ENCODE measurements around the gene NIPAL3. TPM values are rescaled to one million over a fixed set of nuclear protein-coding genes. Genes with fewer than 3 reads are reported as not detected.
"Not testable (repeated sequence)": the region's sequence is repeated elsewhere in the genome, so short reads cannot be mapped to it uniquely, and the experiment has no call there.

NIPAL3 gene
- total RNA-seq, 1 experiment from 2014 or later = 55.8 TPM

- ChIA-PET CTCF (interaction anchor here (0.6 to 1.1 kb wide), 3 partner anchors 285 to 618 kb away, joined by 3 read pairs; no protein-coding TSS in a partner anchor), POLR2A (no interaction called here)
- H3K27me3 Mint-ChIP-seq (ENCODE audit: insufficient read depth, unreplicated experiment) = no peaks in the 10 kb centered on the region
- BruUV-seq (replicated peaks) = no TSS peak
- H3K9me3 Mint-ChIP-seq (ENCODE audit: unreplicated experiment) = no peaks in the 10 kb centered on the region
- no peak overlapping the region for H3K4me3 Mint-ChIP-seq (ENCODE audit: unreplicated experiment)
- no peaks in the 10 kb centered on the region for H3K4me1 Mint-ChIP-seq (ENCODE audit: insufficient read depth, unreplicated experiment)
- TF ChIP-seq, protein P1, sequence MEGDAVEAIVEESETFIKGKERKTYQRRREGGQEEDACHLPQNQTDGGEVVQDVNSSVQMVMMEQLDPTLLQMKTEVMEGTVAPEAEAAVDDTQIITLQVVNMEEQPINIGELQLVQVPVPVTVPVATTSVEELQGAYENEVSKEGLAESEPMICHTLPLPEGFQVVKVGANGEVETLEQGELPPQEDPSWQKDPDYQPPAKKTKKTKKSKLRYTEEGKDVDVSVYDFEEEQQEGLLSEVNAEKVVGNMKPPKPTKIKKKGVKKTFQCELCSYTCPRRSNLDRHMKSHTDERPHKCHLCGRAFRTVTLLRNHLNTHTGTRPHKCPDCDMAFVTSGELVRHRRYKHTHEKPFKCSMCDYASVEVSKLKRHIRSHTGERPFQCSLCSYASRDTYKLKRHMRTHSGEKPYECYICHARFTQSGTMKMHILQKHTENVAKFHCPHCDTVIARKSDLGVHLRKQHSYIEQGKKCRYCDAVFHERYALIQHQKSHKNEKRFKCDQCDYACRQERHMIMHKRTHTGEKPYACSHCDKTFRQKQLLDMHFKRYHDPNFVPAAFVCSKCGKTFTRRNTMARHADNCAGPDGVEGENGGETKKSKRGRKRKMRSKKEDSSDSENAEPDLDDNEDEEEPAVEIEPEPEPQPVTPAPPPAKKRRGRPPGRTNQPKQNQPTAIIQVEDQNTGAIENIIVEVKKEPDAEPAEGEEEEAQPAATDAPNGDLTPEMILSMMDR (IDR thresholded peaks at IDR 0.05; ENCODE audit: unreplicated experiment) = no peak
- no peaks in the 10 kb centered on the region for H3K36me3 Mint-ChIP-seq (ENCODE audit: insufficient read depth, unreplicated experiment)
- no peak overlapping the region for H3K27ac Mint-ChIP-seq (ENCODE audit: low read depth, unreplicated experiment)
- DNase-seq (ENCODE audit: unreplicated experiment) = no peak
- intact Hi-C loops (cut with micrococcal nuclease) = no loop called here
Measured at GRCh38 chr1:24484199-24484598, 68.6 kb downstream of the NIPAL3 start.

- Mint-ChIP-seq H3K27ac (ENCODE audit: low read depth, unreplicated experiment) (no peak overlapping the region), H3K9me3 (ENCODE audit: unreplicated experiment) (no peaks in the 10 kb centered on the region), H3K36me3 (ENCODE audit: insufficient read depth, unreplicated experiment) (no peaks in the 10 kb centered on the region), H3K27me3 (ENCODE audit: insufficient read depth, unreplicated experiment) (peaks cover 5% of the 10 kb centered on the region), H3K4me3 (ENCODE audit: unreplicated experiment) (no peak overlapping the region), H3K4me1 (ENCODE audit: insufficient read depth, unreplicated experiment) (no peaks in the 10 kb centered on the region)
- POLR2A ChIA-PET = interaction anchor here (0.7 to 1.3 kb wide), 2 partner anchors 11 to 24 kb away, joined by 4 read pairs; no protein-coding TSS in a partner anchor
- intact Hi-C loops (cut with micrococcal nuclease) = no loop called here
- TF ChIP-seq, protein P1 (IDR thresholded peaks at IDR 0.05; ENCODE audit: unreplicated experiment) = no peak
- no TSS peak for BruUV-seq (replicated peaks)
- CTCF ChIA-PET = interaction anchor here (0.8 to 1.1 kb wide), 2 partner anchors 98 to 101 kb away, joined by 3 to 5 read pairs; no protein-coding TSS in a partner anchor
- no peak for DNase-seq (ENCODE audit: unreplicated experiment)
Measured at GRCh38 chr1:24486331-24487065, 70.9 kb downstream of the NIPAL3 start.

DNA sequence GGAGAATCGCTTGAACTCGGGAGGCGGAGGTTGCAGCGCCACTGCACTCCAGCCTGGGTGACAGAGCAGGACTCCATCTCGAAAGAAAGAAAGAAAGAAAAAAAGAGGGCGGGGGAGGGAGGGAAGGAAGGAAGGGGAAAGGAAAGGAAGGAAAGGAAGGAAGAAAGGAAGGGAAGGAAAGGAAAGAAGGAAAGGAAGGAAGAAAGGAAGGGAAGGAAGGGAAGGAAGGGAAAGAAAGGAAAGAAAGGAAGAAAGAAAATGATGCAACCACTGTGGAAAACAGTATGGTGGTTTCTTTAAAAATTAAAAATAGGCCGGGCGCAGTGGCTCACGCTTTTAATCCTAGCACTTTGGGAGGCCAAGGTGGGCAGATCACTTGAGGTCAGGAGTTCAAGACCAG is 71.9 kb downstream of the NIPAL3 start:
- BruUV-seq (replicated peaks) = no TSS peak
- TF ChIP-seq, protein P1 (IDR thresholded peaks at IDR 0.05; ENCODE audit: unreplicated experiment) = no peak
- Mint-ChIP-seq H3K27me3 (ENCODE audit: insufficient read depth, unreplicated experiment) (peaks cover 11% of the 10 kb centered on the region), H3K9me3 (ENCODE audit: unreplicated experiment) (no peaks in the 10 kb centered on the region), H3K4me1 (ENCODE audit: insufficient read depth, unreplicated experiment) (peaks cover 5% of the 10 kb centered on the region), H3K4me3 (ENCODE audit: unreplicated experiment) (no peak overlapping the region), H3K27ac (ENCODE audit: low read depth, unreplicated experiment) (no peak overlapping the region), H3K36me3 (ENCODE audit: insufficient read depth, unreplicated experiment) (no peaks in the 10 kb centered on the region)
- DNase-seq (ENCODE audit: unreplicated experiment) = no peak
- intact Hi-C loops (cut with micrococcal nuclease) = no loop called here
- POLR2A ChIA-PET = no interaction called here
- CTCF ChIA-PET = interaction anchor here (0.7 kb wide), 1 partner anchor 173 kb away, joined by 3 read pairs; no protein-coding TSS in a partner anchor

GRCh38 chr1:24488159-24488558 is 72.6 kb downstream of the NIPAL3 start:
- H3K27ac Mint-ChIP-seq (ENCODE audit: low read depth, unreplicated experiment); H3K36me3 Mint-ChIP-seq (ENCODE audit: insufficient read depth, unreplicated experiment); intact Hi-C loops (cut with micrococcal nuclease); H3K9me3 Mint-ChIP-seq (ENCODE audit: unreplicated experiment); CTCF ChIA-PET; BruUV-seq (replicated peaks); H3K4me3 Mint-ChIP-seq (ENCODE audit: unreplicated experiment); DNase-seq (ENCODE audit: unreplicated experiment); H3K4me1 Mint-ChIP-seq (ENCODE audit: insufficient read depth, unreplicated experiment); POLR2A ChIA-PET: not testable (repeated sequence)
- peaks cover 11% of the 10 kb centered on the region for H3K27me3 Mint-ChIP-seq (ENCODE audit: insufficient read depth, unreplicated experiment)

Measured in MCF 10A (cell line).